A549 (cell line): ENCODE measurements around the gene FADS1. TPM values are rescaled to one million over a fixed set of nuclear protein-coding genes. Genes with fewer than 3 reads are reported as not detected.

Experiments
- ATAC-seq, 2 experiments: fragments of 200-7000 bp in 1 of 2; fragments of >200 bp in 1 of 2; cut with Nextera tagmentation in 1 of 2; cut with Tn5 transposase in 1 of 2; 3 replicates each; pipeline versions ENCODE4 v1.8.0 to v1.9.1; 2018 to 2020; ENCODE audit warnings: mild to moderate bottlenecking in 1 of 2, moderate library complexity in 1 of 2
- CTCF ChIA-PET: fragments of 300-600 bp; sonication (Branson Sonifier 250); formaldehyde crosslinking; extraction: SDS; loops from one replicate; lab custom pipeline; 2021; ENCODE audit warnings: antibody characterized with exemption, inconsistent platforms; lab: Yijun Ruan, JAX
- POLR2A ChIA-PET: fragments of 350-600 bp; formaldehyde crosslinking; extraction: SDS; loops from one replicate; lab custom pipeline; 2021; ENCODE audit warnings: antibody characterized with exemption, inconsistent platforms; lab: Yijun Ruan, JAX
- DNase-seq, 2 experiments: peaks; one replicate each; pipeline versions ENCODE4 v3.0.0 to v3.0.0-alpha.2; 2011 to 2016; ENCODE audit warnings: low read depth in 1 of 2, low spot score in 1 of 2
- FAIRE-seq: peaks from 2 replicates; lab custom pipeline; 2011; peaks lifted over from hg19 to GRCh38; lab: Jason Lieb, UNC
- H3K27ac ChIP-seq, 2 experiments: fragments of >200 bp; sonication (Bioruptor Twin); formaldehyde crosslinking; 3 replicates each; pipeline ENCODE4 v1.5.1; 2016 to 2017
- H3K4me1 ChIP-seq: fragments of >200 bp; sonication (Bioruptor Twin); formaldehyde crosslinking; 3 replicates; pipeline ENCODE4 v1.6.1; 2016
- H3K4me2 ChIP-seq: fragments of >200 bp; sonication (Bioruptor Twin); formaldehyde crosslinking; 3 replicates; pipeline ENCODE4 v1.6.1; 2016
- H3K4me3 ChIP-seq: fragments of >200 bp; sonication (Bioruptor Twin); formaldehyde crosslinking; 3 replicates; pipeline ENCODE4 v1.5.1; 2016
- H3K9me3 ChIP-seq: fragments of >200 bp; sonication (Bioruptor Twin); formaldehyde crosslinking; 3 replicates; pipeline ENCODE4 v1.6.1; 2016
- CBX2 ChIP-seq: fragments of 200-600 bp; sonication (generic); IDR thresholded peaks from 2 replicates; pipeline ENCODE4 v1.6.1; 2016; ENCODE audit warnings: low read depth, mild to moderate bottlenecking, borderline replicate concordance
- CBX8 ChIP-seq: fragments of 200-600 bp; sonication (generic); IDR thresholded peaks from 2 replicates; pipeline ENCODE4 v1.6.1; 2016
- CHD4 ChIP-seq: fragments of 200-600 bp; sonication (generic); IDR thresholded peaks from 2 replicates; pipeline ENCODE4 v1.6.1; 2016; ENCODE audit warnings: antibody characterized with exemption, mild to moderate bottlenecking, borderline replicate concordance
- EHF ChIP-seq: fragments of 250-450 bp; sonication (Bioruptor Pico); IDR thresholded peaks from 2 replicates; pipeline ENCODE4 v1.5.0; 2020; ENCODE audit warnings: mild to moderate bottlenecking
- EP300 ChIP-seq, 2 experiments: fragments of >200 bp; sonication (Bioruptor Twin); formaldehyde crosslinking; IDR thresholded peaks; 2 replicates in 1 of 2; 3 replicates in 1 of 2; pipeline ENCODE4 v1.6.1; 2016 to 2017
- FOSL2 ChIP-seq, 2 experiments: fragments of 450-650 bp in 1 of 2; fragments of >200 bp in 1 of 2; sonication (Bioruptor Twin) in 1 of 2; formaldehyde crosslinking; IDR thresholded peaks; 2 replicates each; pipeline versions ENCODE4 v1.5.0 to v1.6.1; 2016 to 2020; ENCODE audit warnings: mild to moderate bottlenecking in 1 of 2, moderate library complexity in 1 of 2
- GATA3 ChIP-seq: IDR thresholded peaks from 2 replicates; pipeline ENCODE4 v1.6.1; 2012; ENCODE audit warnings: borderline replicate concordance
- HDAC2 ChIP-seq: fragments of 200-600 bp; sonication (generic); IDR thresholded peaks from 2 replicates; pipeline ENCODE4 v1.6.1; 2016
- JUN ChIP-seq, 2 experiments: fragments of >200 bp; sonication (Bioruptor Twin); formaldehyde crosslinking; IDR thresholded peaks; 2 replicates in 1 of 2; 3 replicates in 1 of 2; pipeline ENCODE4 v1.6.1; 2016 to 2017
- MAZ ChIP-seq: fragments of 150-350 bp; IDR thresholded peaks from 2 replicates; pipeline ENCODE4 v1.6.1; 2014; ENCODE audit warnings: antibody characterized with exemption, low read depth, low read length, borderline replicate concordance
- NR3C1 ChIP-seq: fragments of >200 bp; sonication (Bioruptor Twin); formaldehyde crosslinking; IDR thresholded peaks from 3 replicates; pipeline ENCODE4 v1.6.1; 2017
- PHF8 ChIP-seq: fragments of 200-600 bp; sonication (generic); IDR thresholded peaks from 2 replicates; pipeline ENCODE4 v1.6.1; 2016; ENCODE audit warnings: low read depth, mild to moderate bottlenecking, antibody characterized with exemption, moderate library complexity, borderline replicate concordance
- POLR2A ChIP-seq: IDR thresholded peaks from 2 replicates; pipeline ENCODE4 v1.6.1; 2012; ENCODE audit warnings: mild to moderate bottlenecking, low read length
- POLR2AphosphoS2 ChIP-seq: conservative IDR thresholded peaks from 2 replicates; pipeline ENCODE4 v1.6.1; 2012; ENCODE audit warnings: low read length, improper control_type of control experiment, inconsistent platforms
- SMC3 ChIP-seq: fragments of >200 bp; sonication (Bioruptor Twin); formaldehyde crosslinking; IDR thresholded peaks from 3 replicates; pipeline ENCODE4 v1.6.1; 2018; ENCODE audit warnings: inconsistent platforms
- TFCP2L1 ChIP-seq: fragments of 250-450 bp; sonication (Bioruptor Pico); IDR thresholded peaks from 2 replicates; pipeline ENCODE4 v1.5.0; 2021; ENCODE audit warnings: mild to moderate bottlenecking
- TP53 ChIP-seq: fragments of 250-450 bp; sonication (Bioruptor Pico); IDR thresholded peaks from 2 replicates; pipeline ENCODE4 v1.5.0; 2021; ENCODE audit warnings: mild to moderate bottlenecking, moderate library complexity
- ZNF302 ChIP-seq: fragments of 250-450 bp; sonication (Bioruptor Pico); IDR thresholded peaks from 2 replicates; pipeline ENCODE4 v1.9.0; 2021; ENCODE audit warnings: inconsistent platforms, mild to moderate bottlenecking, moderate library complexity
- ZSCAN20 ChIP-seq: fragments of 250-450 bp; sonication (Bioruptor Pico); IDR thresholded peaks from 2 replicates; pipeline ENCODE4 v1.8.0; 2022; ENCODE audit warnings: mild to moderate bottlenecking, moderate library complexity
- WGBS: methylation state at CpG from one replicate; pipeline ENCODE4 v1.1.6; 2017; ENCODE audit errors: missing lambda C conversion rate; 5-methylcytosine and 5-hydroxymethylcytosine counted together
- polyA plus RNA-seq, 4 experiments: library from polyadenylated mRNA; depleted of rRNA in 3 of 4; stranded (reverse); fragments of >200 nt; fragmentation: RNase III in 1 of 4; extraction: RNeasy Plus Mini Kit Qiagen cat#74134 plus additional on column Dnase treatment in 1 of 4; gene quantifications; 2 replicates in 3 of 4; 3 replicates in 1 of 4; pipeline ENCODE4 v1.2.3, GENCODE V29; 2011 to 2017

The FADS1 gene
- polyA plus RNA-seq, 2 of the 4 experiments (the other 2 are of a cell fraction), result 163 to 205 TPM

GRCh38 chr11:61860054-61860903, 43.5 kb upstream of the FADS1 start:
- H3K4me1 ChIP-seq, result no peaks in the 10 kb centered on the region
- H3K4me3 ChIP-seq, result no peak overlapping the region
- FAIRE-seq, result no peak
- TF ChIP-seq POLR2A, result no peak
- no peak for TF ChIP-seq MAZ
- POLR2A ChIA-PET, result no interaction called here
- H3K9me3 ChIP-seq, result no peaks in the 10 kb centered on the region
- CTCF ChIA-PET, result interaction anchor here (0.7 to 1.5 kb wide), 2 partner anchors 37 to 113 kb away, joined by 3 to 4 read pairs; no protein-coding TSS in a partner anchor
- ATAC-seq, result 0 out of 6 replicates have a peak, but pooled peaks of 1 of the 2 experiments have one; percentile 5
- H3K4me2 ChIP-seq, result no peak overlapping the region
- WGBS, result 89% methylated on average over 16 of the region's 16 CpGs
- DNase-seq, result peak in 1 of 2 experiments; percentile 42
- H3K27ac ChIP-seq, result no peak overlapping the region

GRCh38 chr11:61855939-61856680, 39.3 kb upstream of the FADS1 start:
- CTCF ChIA-PET, result interaction anchor here (1.0 to 3.4 kb wide), 5 partner anchors 15 to 252 kb away, joined by 3 to 16 read pairs (median 4); no protein-coding TSS in a partner anchor
- no peak for DNase-seq
- H3K4me3 ChIP-seq, result no peak overlapping the region
- FAIRE-seq, result no peak
- POLR2A ChIA-PET, result no interaction called here
- H3K4me2 ChIP-seq, result no peak overlapping the region
- TF ChIP-seq GATA3 (no peak), FOSL2 (IDR thresholded peaks at IDR 0.05) (no peak), FOSL2 (CRISPR knock-in tag; IDR thresholded peaks at IDR 0.05) (no peak), CBX2 (no peak), EHF (CRISPR knock-in tag) (no peak), PHF8 (no peak), SMC3 (no peak), POLR2AphosphoS2 (no peak), ZNF302 (no peak)
- H3K4me1 ChIP-seq, result no peaks in the 10 kb centered on the region
- 0 out of 6 replicates have a peak overlapping the region, but pooled peaks of 1 of the 2 experiments have one; percentile 8 for H3K27ac ChIP-seq
- ATAC-seq, result peak; percentile 9 to 21; a peak in 4 of 6 replicates
- 77% methylated on average over 7 of the region's 12 CpGs for WGBS
- H3K9me3 ChIP-seq, result no peaks in the 10 kb centered on the region

- Histone ChIP-seq H3K4me1 (no peaks in the 10 kb centered on the region), H3K4me3 (no peak overlapping the region), H3K9me3 (no peaks in the 10 kb centered on the region), H3K4me2 (no peak overlapping the region), H3K27ac (no peak overlapping the region)
- WGBS, result 94% methylated on average over 14 of the region's 14 CpGs
- ATAC-seq, result peak in 1 of 2 experiments; percentile 25; a peak in 3 of 6 replicates
- no peak for DNase-seq
- ChIA-PET POLR2A (interaction anchor here (0.6 kb wide), 1 partner anchor 486 kb away, joined by 7 read pairs; no protein-coding TSS in a partner anchor), CTCF (interaction anchor here (1.0 to 3.4 kb wide), 7 partner anchors 10 to 253 kb away, joined by 4 to 16 read pairs (median 5); no protein-coding TSS in a partner anchor)
- TF ChIP-seq TFCP2L1 (no peak), HDAC2 (no peak), POLR2AphosphoS2 (no peak), CBX8 (no peak), TP53 (CRISPR knock-in tag) (no peak), CHD4 (no peak), NR3C1 (no peak), JUN (IDR thresholded peaks at IDR 0.05) (no peak), ZSCAN20 (CRISPR knock-in tag) (no peak), EHF (CRISPR knock-in tag) (no peak), EP300 (IDR thresholded peaks at IDR 0.05) (no peak)
- FAIRE-seq, result no peak
Measured at GRCh38 chr11:61854966-61855714, 38.3 kb upstream of the FADS1 start.
